NCI-H187 (cell line): ENCODE measurements around the gene CACNA1H.
"Not testable (repeated sequence)": the region's sequence is repeated elsewhere in the genome, so short reads cannot be mapped to it uniquely, and the experiment has no call there.

ENCODE experiments used
- DNase-seq, 2 experiments: peaks; one replicate each; lab custom pipeline; 2025; lab: John Stamatoyannopoulos, UW

CACNA1H gene

GRCh38 chr16:1255276-1256122 lies 102.6 kb downstream of the CACNA1H start, which contains the start of gene TPSD1:
TPSD1 (plus strand) TSS chr16:1256069; CDS start chr16:1256281, 212 bp downstream.
- not testable (repeated sequence) for DNase-seq

GRCh38 chr16:1256296-1256873 lies 103.5 kb downstream of the CACNA1H start:
- not testable (repeated sequence) for DNase-seq

DNA sequence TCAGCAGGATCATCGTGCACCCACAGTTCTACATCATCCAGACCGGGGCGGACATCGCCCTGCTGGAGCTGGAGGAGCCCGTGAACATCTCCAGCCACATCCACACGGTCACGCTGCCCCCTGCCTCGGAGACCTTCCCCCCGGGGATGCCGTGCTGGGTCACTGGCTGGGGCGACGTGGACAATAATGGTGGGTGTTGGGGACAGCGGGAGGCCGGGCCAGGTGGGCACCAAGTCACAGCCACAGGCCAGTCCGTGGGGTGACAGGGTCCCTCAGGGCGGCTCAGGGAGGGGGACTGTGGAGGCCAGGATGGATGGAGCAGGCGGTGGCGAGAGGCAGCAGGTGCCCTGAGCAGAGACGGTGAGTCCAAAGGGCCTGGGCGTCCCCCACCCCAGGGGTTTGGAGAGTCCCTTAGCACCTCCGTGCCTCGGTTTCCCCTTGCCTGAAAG lies 104.0 kb downstream of the CACNA1H start:
- no peak for DNase-seq

DNA sequence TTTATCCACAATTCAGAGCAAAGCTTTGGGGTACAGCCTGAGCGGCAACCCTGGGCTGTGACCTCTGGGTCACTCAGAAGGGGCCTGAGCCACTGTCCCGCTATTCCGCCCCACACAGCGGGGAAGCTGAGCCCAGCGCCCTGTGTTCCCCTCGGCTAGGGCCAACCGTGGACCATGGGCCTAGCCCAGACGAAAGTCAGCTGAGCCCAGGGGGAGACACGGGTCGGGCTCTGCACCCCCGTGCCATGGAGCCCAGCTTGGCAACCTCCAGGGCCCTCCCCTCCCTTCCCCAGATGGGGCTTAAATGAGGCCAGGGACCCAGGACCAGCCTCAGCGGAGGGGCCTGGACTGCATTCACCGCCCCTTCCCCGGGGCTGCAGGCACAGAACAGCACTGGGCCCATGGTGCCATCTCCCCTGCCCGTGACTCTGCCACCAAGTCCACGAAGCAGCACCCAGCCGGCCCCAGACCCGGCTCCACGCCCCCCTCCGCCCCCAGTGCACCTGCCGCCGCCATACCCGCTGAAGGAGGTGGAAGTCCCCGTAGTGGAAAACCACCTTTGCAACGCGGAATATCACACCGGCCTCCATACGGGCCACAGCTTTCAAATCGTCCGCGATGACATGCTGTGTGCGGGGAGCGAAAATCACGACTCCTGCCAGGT lies 104.8 kb downstream of the CACNA1H start:
- DNase-seq = no peak

- no peak for DNase-seq
Measured at GRCh38 chr16:1258225-1258600, 105.3 kb downstream of the CACNA1H start.

DNA sequence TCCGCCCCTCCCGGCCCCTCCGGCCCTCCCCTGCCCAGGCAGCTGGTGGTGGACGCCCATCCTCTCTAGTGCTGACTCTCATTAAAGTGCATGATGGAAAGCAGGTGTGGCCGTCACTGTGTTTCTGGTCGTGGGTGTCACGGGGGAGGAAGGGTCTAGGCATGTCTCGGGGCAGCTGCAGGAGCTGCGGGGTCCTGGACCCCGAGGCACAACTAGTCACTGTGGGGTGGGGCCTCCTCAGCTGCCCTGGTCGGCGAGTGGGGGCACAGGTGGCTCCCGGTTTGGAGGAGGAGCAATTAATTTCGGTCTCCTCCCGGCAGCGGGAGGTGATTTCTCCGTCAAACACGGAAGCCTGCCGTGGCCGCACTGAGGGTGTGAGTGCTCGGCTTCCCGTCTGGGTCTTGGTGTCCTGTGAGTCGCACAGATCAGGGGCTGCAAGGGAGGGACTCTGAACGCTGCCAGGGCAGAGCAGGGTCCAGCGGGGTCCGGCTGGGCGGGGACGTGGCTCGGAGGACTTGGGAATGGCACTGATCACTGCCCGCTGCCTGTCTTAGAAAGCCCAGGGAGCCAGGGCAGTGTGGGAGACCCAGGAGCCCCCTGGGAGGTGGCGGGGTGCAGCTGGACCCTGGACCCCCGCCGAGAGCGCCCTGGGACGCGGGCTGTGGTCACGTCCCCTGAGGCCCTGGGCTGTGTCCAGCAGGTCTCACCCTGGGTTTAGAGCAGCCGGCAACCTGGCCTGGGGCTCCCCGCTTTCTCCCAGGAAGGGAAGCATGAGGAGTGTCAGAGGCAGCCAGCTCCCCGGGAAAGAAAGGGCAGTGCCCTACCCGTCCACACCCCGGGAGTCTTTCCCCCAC lies 106.2 kb downstream of the CACNA1H start:
- DNase-seq = no peak

DNA sequence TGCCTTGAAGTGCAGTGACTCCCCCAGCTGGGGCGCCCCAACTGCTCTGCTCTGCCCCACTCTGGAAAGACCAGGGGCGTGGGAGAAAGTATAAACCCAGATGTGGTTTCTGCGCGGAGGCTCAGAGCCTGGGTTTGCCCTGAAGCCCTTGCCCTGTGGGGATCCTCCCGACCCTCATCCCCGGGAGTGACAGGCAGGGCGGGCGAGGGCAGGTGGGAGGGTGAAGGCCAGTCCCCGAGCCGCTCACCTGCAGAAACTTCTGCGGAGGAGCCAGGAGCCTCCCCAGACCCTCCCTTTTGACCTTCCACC lies 106.8 kb downstream of the CACNA1H start:
- no peak for DNase-seq

DNA sequence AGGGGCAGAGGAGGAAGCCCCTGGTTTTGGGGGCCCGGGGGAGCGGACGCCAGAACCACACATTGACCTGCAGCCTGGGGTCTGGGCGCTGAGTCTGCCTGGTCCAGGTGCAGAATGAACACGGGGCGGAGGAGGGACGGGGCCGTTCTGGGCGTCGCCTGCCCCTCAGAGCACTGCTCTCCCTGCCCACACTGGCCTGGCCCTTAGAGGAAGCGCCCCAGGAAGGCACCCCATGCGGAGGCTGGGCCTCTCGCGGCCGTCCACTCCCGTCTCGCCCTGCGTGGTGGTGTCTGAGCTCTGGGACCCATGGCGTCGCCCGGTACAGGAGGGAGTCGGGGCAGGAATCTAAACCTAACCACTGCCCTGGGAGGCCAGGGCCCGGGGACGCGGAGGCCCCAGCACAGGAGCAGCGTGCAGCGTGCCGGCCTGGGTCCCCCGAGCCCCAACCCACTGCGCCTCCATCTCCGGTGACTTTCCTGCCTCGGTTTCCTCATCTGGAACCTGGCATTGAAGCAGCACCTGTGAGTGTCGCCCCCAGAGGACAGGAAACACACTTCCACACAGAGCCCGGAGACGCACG lies 107.3 kb downstream of the CACNA1H start:
- DNase-seq = no peak

DNA sequence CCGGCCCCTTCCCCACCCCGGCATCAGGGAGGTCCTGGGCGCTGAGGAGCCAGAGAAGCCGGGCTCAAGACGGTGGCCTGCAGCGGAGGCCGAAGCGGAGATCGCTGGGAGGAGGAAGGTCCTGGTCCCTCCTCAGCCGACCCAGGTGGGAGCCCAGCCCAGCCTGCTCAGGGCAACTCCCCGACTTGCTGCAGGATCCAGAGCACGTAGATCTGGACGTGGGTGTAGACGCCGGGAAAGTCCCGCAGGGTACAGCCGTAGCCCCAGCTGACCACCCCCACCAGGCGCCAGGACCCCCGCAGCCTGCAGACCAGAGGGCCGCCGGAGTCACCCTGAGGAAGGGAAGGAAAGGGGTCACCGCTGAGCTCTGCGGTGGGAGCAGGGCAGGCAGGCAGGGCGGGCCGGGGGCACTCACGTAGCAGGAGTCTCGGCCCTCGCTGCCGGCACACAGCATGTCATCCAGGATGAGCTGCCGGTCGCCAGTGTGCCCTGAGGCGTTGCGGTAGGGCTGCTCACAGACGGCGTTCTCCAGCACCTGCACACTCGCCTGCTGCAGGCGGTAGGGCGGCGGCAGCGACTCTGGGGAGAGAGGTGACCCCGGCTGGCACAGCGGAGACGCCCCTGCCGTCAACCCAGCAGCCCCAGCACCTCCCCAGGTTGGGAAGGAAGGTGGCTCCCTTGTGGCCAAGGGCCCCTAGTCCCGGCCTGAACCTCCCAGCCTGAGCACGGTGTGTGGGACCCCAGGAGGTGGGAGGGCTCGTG lies 108.4 kb downstream of the CACNA1H start:
- DNase-seq = peak in 1 of 2 experiments; percentile 29

- DNase-seq = no peak
Measured at GRCh38 chr16:1262210-1262845, 109.4 kb downstream of the CACNA1H start.

GRCh38 chr16:1262846-1263221 lies 109.9 kb downstream of the CACNA1H start:
- no peak for DNase-seq

DNA sequence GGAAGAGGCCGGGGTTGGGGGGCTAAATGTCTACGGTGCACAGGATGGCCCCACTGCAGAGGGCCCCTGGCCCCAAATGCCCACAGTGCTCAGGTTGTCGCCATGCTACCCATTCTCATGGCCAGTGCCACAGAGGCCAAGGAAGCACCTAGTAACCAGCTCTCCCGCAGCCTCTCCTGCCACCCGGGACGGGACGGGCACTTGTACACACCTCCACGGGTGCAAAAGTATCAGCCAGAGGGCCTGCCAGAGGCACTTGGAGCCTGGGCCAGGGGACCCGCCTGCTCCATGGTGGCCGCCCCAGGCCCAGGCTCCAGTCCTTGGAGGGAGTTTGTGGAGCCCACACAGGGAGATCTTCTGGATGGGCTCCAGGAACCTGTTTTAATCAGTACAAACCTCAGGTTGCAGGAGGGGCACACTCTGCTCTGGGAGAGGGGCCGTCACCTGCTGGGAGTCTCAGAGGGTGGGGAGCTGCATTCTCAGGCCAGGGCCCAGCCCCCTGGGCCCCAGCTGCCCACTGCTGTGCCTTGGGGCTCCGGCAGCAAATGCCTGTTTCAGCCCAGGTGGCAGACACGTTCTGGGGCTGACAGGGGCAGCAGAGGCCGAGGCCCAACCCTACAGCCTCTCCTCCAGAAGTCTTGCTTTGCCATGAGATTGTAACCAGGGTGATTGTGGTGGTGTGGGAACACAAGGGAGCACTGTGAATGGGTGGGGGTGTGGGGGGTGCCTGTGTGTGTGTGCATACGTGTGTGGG lies 110.9 kb downstream of the CACNA1H start:
- no peak for DNase-seq

DNA sequence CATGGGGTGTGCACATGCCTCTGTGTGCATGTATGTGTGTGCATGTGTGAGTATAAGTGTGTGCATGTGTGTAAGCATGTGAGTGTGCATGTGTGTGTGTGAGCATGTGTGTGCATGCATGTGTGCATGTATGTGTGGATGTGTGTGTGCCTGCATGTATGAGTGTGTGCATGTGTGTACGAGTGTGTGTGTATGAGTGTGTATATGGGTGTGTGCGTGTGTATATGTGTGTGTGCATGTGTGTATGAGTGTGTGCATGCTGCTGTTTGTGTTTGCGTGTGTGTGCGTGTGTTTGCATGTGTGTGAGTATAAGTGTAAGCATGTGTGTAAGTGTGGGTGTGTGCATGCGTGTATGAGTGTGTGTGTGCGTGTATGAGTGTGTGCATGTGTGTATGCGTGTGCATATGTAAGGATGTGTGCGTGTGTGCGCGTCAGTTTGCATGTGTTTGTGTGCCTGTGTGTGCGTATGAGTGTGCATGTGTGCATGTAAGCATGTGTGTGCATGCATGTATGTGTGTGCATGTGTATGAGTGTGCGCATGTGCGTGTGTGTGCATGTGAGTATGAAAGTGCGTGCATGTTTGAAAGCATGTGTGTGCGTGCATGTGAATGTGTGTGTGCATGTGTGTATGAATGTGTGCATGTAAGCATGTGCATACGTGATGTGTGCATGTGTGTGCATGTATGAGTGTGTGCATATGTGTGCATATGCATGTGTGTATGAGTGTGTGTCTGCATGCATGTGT lies 111.6 kb downstream of the CACNA1H start:
- DNase-seq = no peak

DNA sequence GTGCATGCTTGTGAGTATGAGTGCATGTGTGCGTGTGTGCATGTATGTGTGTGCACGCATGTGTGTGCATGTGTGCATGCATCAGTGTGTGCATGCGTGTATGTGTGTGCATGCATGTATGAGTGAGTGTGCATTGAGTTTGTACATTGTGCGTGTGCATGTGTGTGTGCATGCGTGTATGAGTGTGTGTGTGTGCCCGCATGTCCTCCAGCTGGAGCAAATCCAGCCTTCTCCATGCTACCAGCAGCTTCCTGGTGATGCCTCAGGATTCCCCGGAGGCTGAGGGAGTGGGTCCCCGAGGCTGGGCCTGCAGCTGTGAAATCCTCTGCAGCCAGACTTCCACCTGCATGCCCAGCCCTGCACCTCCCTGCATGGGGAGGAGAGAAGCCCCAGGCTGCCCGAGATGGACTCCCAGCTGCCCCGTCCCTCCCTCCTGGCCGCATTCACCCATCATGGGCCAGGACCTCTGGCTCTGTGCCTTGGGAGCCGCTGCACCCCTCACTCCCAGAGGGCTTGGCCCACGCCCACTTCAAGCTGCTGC lies 112.3 kb downstream of the CACNA1H start:
- DNase-seq = no peak

DNA sequence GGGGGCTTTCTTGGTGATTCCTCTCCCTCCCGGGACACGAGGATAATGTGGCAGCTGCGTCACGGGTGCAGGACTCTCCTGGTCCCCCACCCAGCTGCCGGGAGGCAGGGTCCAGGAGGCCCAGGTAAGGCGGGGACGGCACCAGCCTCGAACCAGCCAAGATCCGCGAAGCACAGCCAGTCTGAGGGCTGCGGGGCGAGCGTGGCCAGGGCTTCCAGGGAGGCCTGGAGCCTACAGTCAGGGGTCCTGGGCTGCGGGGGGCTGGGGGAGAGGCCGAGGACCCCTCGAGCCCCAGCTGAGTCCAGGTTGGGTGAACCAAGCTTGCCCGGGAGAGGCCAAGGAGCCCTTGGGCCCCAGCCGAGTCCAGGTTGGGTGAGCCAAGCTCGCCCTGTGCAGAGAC lies 112.9 kb downstream of the CACNA1H start:
- no peak for DNase-seq

DNA sequence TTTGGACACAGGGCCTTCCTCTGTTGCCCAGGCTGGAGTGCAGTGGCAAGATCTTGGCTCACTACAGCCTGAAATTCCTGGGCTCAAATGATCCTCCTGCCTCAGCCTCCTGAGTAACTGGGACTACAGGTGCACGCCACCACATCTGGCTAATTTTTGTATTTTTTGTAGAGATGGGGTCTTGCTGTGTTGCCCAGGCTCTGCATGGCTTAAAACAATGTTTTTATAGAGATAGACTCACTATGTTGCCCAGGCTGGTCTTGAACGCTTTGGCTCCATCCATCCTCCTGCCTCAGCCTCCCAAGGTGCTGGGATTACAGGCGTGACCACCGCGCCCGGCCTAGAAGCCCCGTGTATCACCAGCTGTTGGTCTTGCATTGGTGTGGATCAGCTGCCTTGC lies 116.5 kb downstream of the CACNA1H start:
- not testable (repeated sequence) for DNase-seq

GRCh38 chr16:1271380-1271723 lies 118.4 kb downstream of the CACNA1H start:
- peak in 1 of 2 experiments; percentile 90 for DNase-seq
